K562 (cell line): ENCODE results near the gene SLIT2. TPM values are rescaled to one million over a fixed set of nuclear protein-coding genes. Genes with fewer than 3 reads are reported as not detected.

Experiments
- REST ChIP-seq, 2 experiments: fragments of 450-650 bp; formaldehyde crosslinking in 1 of 2; IDR thresholded peaks; 2 replicates each; pipeline versions ENCODE4 v1.4.0 to v1.6.1; 2014 to 2020; ENCODE audit warnings: mild to moderate bottlenecking in 2 of 2, borderline replicate concordance in 1 of 2, low read depth in 1 of 2
- polyA plus RNA-seq, 8 experiments: library from polyadenylated mRNA; depleted of rRNA in 4 of 8; stranded (reverse) in 5 of 8; unstranded in 3 of 8; fragments of >200 nt; fragmentation: Nextera tagmentation in 2 of 8; fragmentation: Illumina TruSeq in 1 of 8; extraction: Ambion mirVana in 2 of 8; extraction: Trizol in 1 of 8; gene quantifications; 2 replicates each; pipeline versions ENCODE4 v1.2.1 to v1.2.3, GENCODE V29; 2011 to 2014; ENCODE audit warnings: inconsistent platforms in 1 of 8, missing spikeins in 1 of 8
- total RNA-seq, 7 experiments: library from RNA; depleted of rRNA in 6 of 7; stranded (reverse); fragments of >200 nt in 6 of 7; fragmentation: Illumina TruSeq in 2 of 7; extraction: Trizol in 2 of 7; gene quantifications; 2 replicates each; pipeline versions ENCODE4 v1.2.1 to v1.2.3, GENCODE V29; 2011 to 2021; ENCODE audit warnings: low replicate concordance in 1 of 7

Gene SLIT2
- total and polyA plus RNA-seq, 9 of the 15 experiments (the other 6 are each of a cell fraction or from before 2014, with no cell fraction given): 1.8 to 8.1 (median 4.1) TPM

GRCh38 chr4:20301161-20301560, 49.5 kb downstream of the SLIT2 start (continued):
- TF ChIP-seq REST (IDR thresholded peaks at IDR 0.05; ENCODE audit: borderline replicate concordance): no peak
- TF ChIP-seq REST (CRISPR knock-in tag; IDR thresholded peaks at IDR 0.05; ENCODE audit: low read depth): no peak
